Measurements from ENCODE around the gene CPNE5.

DNA sequence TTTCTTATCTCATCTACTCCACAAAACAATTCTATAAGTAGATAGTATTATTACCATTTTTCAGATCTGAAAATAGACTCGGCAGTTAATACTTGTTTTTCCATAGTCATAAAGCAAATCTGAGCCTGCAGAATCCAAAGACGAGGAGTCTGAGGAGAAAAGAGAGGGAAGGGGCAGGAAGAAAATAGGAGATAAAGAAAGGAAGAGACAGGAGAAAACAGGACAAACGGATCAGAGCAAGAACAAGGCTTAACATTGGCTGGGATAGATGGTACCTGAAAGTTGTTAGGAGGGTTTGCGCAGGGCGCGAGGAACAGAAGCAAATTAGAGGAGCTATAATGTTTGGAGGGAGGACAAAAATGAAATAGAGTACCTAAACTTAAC, 36.0 kb upstream of the CPNE5 start:
- TF ChIP-seq CTCF (IDR thresholded peaks at IDR 0.05), result no peak
- TF ChIP-seq POLR2A (IDR thresholded peaks at IDR 0.05), result no peak

Data from uterus (tissue), 2 donors.